HG03066 (cell line): Measurements from ENCODE around the gene ACAP2.
"Not testable (repeated sequence)": the region's sequence is repeated elsewhere in the genome, so short reads cannot be mapped to it uniquely, and the experiment has no call there.

ENCODE experiments used
- ATAC-seq: cut with Tn5 transposase; IDR thresholded peaks from one replicate; pipeline ENCODE4 v1.9.1; 2021; ENCODE audit warnings: low read depth; ENCODE audit not compliant: unreplicated experiment

The ACAP2 gene

DNA sequence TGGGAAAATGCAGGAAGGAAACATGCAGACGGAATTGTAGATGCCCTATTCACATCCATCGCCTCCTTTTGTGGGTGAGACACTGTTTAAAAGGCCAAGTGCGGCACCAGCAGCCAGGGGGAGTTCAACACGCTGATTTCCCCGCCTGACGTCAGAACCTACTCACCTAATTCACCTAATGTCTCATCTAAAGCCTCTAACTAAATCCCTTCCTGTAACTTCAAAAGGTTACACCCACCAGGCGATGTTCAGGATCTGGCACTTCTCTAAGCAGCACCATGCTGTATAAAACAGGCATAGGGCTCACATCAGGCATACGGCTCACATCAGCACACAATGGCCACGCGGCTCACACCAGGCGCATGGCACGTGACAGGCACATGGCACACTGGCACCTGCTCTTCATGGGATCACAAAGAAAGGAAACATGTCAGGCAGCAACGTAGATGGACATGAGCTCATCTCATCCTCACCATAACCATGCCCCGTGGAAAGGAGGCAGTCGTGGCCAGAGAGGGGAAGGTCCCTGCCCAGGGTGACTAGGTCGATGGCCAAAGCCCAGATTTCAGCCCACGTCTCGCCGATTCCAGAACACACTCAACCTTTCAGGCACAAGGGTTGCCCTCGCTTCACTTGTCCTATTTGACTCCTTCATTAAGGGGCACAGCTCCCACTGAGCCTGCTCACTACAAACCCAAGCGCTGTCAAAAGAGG, 193.6 kb downstream of the ACAP2 start:
- no peak for ATAC-seq

GRCh38 chr3:195248281-195248680, 194.5 kb downstream of the ACAP2 start:
- ATAC-seq: no peak

DNA sequence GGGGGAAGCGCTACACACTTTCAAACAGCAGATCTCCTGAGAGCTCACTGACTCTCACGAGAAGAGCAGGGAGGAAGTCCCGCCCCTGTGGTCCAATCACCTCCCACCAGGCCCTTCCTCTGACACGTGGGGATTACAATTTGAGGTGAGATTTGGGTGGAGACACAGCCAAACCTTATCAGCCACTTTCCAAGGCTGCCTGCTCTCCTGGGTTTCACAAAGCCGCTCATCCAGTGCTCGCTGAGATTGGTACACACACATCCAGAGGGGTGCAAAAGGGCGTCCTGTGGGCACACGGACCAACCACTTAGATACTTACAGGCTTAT, 195.0 kb downstream of the ACAP2 start:
- no peak for ATAC-seq

GRCh38 chr3:195247086-195247862, 195.5 kb downstream of the ACAP2 start:
- ATAC-seq: no peak

DNA sequence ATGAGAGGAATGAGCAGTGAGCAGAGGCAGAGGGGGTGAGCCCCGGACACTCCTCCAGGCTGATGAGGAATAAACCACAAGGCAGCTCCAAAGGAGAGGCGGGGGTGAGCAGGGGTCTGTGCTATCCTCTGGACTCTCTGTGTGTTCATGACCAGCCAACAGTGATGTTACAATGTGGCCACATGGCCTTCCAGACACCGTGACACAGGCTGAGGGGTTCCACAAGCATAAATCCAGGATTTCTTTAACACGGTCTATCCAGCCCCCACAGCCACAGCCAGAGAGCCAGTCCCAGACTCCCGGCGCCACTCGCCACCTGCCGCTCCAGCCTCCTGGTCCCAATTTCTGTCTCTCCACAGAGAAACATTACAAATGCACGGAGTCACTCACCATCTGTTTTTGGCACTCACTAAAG, 196.2 kb downstream of the ACAP2 start:
- ATAC-seq: no peak

GRCh38 chr3:195245531-195245951, 197.3 kb downstream of the ACAP2 start:
- no peak for ATAC-seq

GRCh38 chr3:195241592-195242355, 201.0 kb downstream of the ACAP2 start:
- no peak for ATAC-seq

DNA sequence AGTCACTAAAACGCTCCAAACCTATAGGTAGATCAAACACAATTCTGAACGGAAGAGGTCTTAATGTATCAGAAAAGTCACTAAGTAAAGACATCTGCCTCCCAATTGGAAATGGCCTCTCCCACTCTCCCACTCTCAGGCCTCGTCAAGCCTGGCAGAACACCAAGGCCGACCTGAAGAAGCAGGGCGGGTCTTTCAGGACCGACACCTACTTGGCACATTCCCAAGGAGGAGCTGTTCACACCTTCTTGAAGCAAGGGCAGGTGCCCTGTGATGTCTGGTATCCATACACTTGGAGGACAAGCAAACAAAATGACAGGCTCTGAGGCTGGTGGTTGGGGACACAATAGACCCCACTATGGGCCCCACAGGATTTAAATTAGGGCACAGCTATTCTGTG, 201.9 kb downstream of the ACAP2 start:
- ATAC-seq: no peak

DNA sequence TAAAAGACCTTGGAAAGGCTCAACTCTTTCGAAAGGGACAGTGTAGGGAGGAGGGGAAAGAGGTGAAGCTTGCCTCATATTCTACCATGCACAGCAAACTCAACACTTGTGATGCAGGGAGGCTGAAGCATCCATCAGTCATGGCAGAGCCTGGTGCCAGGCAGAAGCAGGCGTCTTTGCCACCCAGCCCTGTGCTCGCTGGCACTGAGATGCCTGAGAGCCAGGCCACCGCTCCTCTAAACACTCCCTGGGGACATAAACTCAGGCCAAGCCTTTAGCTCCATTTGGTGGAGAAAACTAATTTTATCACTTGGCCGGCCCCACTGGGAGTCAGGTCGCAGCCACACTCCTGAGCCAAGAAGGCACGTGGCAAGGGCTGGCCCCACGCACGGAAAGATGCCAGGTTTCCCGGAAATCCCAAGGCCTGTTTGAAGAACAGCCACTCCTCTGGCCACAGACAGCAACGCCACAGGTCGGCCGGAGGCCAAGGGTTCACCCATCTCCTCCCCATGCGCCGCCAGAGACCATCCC, 202.6 kb downstream of the ACAP2 start:
- ATAC-seq: no peak

- no peak for ATAC-seq
These were observed 203.7 kb downstream of the ACAP2 start for GRCh38 chr3:195239121-195239520.

DNA sequence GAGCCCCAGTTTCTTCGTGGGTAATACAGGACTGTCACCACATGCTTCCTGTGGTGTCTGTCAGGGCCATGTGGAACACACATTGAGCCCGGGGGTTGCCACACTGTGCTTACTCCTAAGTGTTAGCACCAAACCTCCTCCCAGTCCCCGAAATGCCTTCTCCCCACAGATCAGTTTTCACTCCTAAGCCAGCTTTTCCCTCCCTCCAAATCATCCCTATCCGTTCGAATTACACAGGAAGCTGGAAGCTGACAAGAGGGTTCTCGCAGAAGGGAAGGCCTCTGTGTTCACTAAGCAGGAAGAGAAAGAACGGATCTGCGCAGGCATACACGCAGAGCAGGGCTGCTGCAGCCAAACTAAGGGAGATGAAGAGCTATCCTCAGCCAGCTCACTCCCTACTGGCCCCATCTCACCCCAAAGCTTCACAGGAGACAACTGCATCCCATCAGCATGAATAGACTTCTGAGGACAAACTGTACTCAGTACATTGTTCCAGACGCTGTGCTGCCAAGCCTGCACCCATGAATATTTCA, 204.2 kb downstream of the ACAP2 start:
- ATAC-seq: no peak

DNA sequence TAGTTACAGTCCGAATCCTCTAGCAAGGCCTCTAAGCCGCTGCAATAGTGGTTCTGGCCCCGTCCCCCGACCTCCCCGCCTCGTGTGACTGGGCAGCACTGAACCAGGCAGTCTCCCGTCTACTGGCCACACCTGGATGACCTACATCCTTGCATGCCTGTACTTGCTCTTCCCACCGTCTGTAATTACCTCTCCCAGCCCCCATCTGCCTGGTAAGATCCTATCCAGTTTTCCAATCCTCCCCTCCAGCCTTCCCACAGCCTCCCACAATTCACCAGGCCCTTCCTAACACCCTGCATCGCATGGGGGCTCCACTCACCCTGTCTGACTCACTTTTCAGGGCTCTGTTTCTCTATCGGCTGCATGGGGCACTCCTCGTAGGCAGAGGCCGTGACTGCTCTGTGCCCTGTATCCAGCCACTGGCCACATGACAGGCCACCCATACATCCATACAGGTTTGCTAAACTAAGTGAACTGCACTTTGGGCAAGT, 204.7 kb downstream of the ACAP2 start:
- no peak for ATAC-seq

GRCh38 chr3:195236801-195237570, 205.8 kb downstream of the ACAP2 start:
- ATAC-seq: no peak

DNA sequence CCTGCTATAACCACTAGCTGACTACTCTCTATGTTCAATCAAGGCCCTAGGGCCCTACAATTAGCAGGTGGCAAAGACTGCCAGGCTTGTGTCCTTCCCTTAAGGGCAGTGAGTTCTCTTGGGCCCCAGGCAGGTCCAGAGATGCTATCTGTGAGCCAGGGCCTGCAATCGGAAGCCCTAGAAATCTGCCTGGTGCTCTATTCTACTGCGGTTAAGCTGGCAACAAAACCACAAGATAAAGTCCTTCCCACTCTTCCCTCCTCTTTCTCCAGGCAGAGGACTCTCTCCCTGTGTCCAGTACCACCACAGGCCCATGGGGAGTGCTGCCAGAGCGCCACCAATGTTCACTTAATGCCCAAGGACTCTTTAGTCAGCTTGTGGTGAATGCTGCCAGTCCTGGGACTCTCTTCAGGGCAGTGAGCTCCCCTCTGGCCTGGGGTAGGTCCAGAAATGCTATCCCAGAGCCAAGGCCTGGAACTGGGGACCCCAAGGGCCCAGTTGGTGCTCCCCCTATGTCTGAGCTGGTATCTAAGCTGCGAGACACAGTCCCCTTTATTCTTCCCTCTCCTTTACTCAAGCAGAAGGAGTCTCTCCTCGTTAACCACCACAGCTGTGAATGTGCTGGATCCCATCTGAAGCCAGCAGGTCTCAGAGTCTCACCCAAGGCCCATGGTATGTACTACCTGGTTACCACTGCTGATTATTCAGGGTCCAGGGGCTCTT, 206.6 kb downstream of the ACAP2 start:
- no peak for ATAC-seq

DNA sequence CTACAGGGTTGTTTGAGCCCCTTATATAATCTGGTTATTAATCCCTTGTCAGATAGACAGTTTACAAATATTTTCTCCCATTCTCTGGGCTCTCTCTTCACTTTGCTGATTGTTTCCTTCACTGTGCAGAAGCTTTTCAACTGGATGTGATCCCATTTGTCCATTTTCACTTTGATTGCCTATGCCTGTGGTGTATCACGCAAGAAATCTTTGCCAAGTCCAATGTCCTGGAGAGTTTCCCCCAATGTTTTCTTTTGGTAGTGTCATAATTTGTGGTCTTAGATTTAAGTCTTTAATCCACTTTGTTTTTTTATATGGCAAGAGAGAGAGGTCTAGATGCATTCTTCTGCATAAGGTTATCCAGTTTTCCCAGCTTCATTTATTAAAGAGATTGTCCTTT, 212.6 kb downstream of the ACAP2 start:
- ATAC-seq: no peak

GRCh38 chr3:195228886-195229285, 213.9 kb downstream of the ACAP2 start:
- ATAC-seq: not testable (repeated sequence)

GRCh38 chr3:195227871-195228270, 214.9 kb downstream of the ACAP2 start:
- no peak for ATAC-seq

- ATAC-seq: no peak
These were observed 215.8 kb downstream of the ACAP2 start for GRCh38 chr3:195226900-195227447.

- no peak for ATAC-seq
These were observed 216.4 kb downstream of the ACAP2 start for GRCh38 chr3:195226445-195226844.
